Activated CD4-positive, alpha-beta T cell treated with anti-CD3 and anti-CD28 coated beads for 36 hours (primary cell): ENCODE results near the gene MYO1E. TPM values are rescaled to one million over a fixed set of nuclear protein-coding genes. Genes with fewer than 3 reads are reported as not detected.
"Not testable (repeated sequence)": the region's sequence is repeated elsewhere in the genome, so short reads cannot be mapped to it uniquely, and the experiment has no call there.

ENCODE experiments used
- ATAC-seq: fragments of 200-7000 bp; cut with Tn5 transposase; one replicate; pipeline ENCODE4 v1.10.0; 2021; ENCODE audit warnings: mild to moderate bottlenecking, moderate library complexity
- CTCF ChIA-PET: fragments of 350-600 bp; sonication (Branson Sonifier 250); formaldehyde crosslinking; loops from one replicate; lab custom pipeline; 2021; ENCODE audit warnings: antibody characterized with exemption; lab: Charles Lee
- POLR2A ChIA-PET: fragments of 350-600 bp; sonication (Branson Sonifier 250); formaldehyde crosslinking; loops from one replicate; lab custom pipeline; 2021; ENCODE audit warnings: antibody characterized with exemption, inconsistent platforms; lab: Charles Lee
- DNase-seq: peaks from one replicate; pipeline ENCODE4 v3.0.0-alpha.2; 2020
- H3K27ac Mint-ChIP-seq: one replicate; pipeline ENCODE4 v1.8.0; 2021; ENCODE audit warnings: mixed read lengths
- H3K27me3 Mint-ChIP-seq: one replicate; pipeline ENCODE4 v1.8.0; 2021; ENCODE audit warnings: mixed read lengths
- H3K36me3 Mint-ChIP-seq: one replicate; pipeline ENCODE4 v1.8.0; 2021; ENCODE audit warnings: low read depth, mixed read lengths
- H3K4me1 Mint-ChIP-seq: one replicate; pipeline ENCODE4 v1.8.0; 2021; ENCODE audit warnings: mixed read lengths
- H3K4me3 Mint-ChIP-seq: one replicate; pipeline ENCODE4 v1.8.0; 2021; ENCODE audit warnings: mild to moderate bottlenecking, moderate library complexity, mixed read lengths
- H3K9me3 Mint-ChIP-seq: one replicate; pipeline ENCODE4 v1.8.0; 2021; ENCODE audit warnings: low read depth, mixed read lengths
- intact Hi-C, 2 experiments: fragments of 100-400 bp; cut with DNase I in 1 of 2; cut with micrococcal nuclease in 1 of 2; formaldehyde crosslinking; loops; one replicate each; pipeline versions ENCODE4 v1.14.2 to v1.15.1; 2022 to 2024; cut with DNase I, micrococcal nuclease
- total RNA-seq, 2 experiments: library from RNA; stranded (reverse); gene quantifications; one replicate each; pipeline ENCODE4 v1.2.3, GENCODE V29; 2021

Gene MYO1E
- total RNA-seq, 2 experiments from 2014 or later = 8.0 to 12.6 TPM

DNA sequence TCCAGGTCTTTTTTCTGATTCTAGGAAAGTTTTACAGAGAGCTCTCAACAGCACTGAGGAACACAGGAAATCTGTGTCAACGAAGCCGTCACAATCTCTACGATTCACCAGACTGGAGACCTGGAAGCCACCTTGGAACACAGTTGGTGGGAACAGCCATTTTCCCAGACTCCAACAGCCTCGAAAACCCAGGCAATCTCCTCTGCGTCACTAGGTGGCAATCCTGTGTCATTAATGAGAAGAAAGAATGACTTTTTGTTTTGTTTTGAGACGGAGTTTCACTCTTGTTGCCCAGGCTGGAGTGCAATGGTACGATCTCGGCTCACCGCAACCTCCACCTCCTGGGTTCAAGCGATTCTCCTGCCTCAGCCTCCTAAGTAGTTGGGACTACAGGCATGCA, 228.1 kb downstream of the MYO1E start:
- POLR2A ChIA-PET, ATAC-seq, intact Hi-C loops: not testable (repeated sequence)

DNA sequence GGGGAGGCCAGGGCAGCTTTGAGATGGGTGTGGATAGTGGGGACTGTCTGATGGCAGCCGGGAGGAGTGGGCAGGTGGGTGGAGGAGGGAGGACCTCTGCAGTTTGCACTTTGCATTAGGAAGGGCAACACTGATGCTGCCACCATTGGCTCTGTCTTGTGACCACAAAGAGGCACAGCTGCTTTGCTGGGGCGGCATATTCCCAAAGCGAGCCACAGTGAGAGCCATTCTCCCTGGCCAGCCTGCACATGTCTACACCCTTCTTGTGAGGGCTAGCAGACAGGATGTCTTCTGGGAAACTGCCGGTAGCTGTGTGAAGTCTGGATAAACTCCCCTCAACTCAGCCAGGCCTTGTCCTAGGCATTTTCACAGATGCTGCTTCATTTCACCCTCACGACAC, 229.4 kb downstream of the MYO1E start:
- no peaks in the 10 kb centered on the region for H3K27me3 Mint-ChIP-seq
- ChIA-PET POLR2A (no interaction called here), CTCF (interaction anchor here (0.9 to 1.0 kb wide), 2 partner anchors 31 to 186 kb away, joined by 3 read pairs; no protein-coding TSS in a partner anchor)
- no peaks in the 10 kb centered on the region for H3K36me3 Mint-ChIP-seq
- DNase-seq (no peak), ATAC-seq (no peak)
- H3K4me1 Mint-ChIP-seq = peaks cover 10% of the 10 kb centered on the region
- intact Hi-C loops = no loop called here
- H3K9me3 Mint-ChIP-seq = no peaks in the 10 kb centered on the region
- H3K27ac Mint-ChIP-seq = no peak overlapping the region
- no peak overlapping the region for H3K4me3 Mint-ChIP-seq

More for the DNA sequence above, 228.1 kb downstream of the MYO1E start:
- not testable (repeated sequence) for H3K27ac Mint-ChIP-seq, H3K27me3 Mint-ChIP-seq, H3K36me3 Mint-ChIP-seq, H3K4me3 Mint-ChIP-seq, H3K9me3 Mint-ChIP-seq, H3K4me1 Mint-ChIP-seq
- CTCF ChIA-PET = interaction anchor here (1.1 kb wide), 1 partner anchor 20 kb away, joined by 4 read pairs; no protein-coding TSS in a partner anchor
- peak; percentile 9 for DNase-seq

GRCh38 chr15:59140422-59141226, 232.0 kb downstream of the MYO1E start:
- intact Hi-C loops = no loop called here
- POLR2A ChIA-PET = no interaction called here

DNA sequence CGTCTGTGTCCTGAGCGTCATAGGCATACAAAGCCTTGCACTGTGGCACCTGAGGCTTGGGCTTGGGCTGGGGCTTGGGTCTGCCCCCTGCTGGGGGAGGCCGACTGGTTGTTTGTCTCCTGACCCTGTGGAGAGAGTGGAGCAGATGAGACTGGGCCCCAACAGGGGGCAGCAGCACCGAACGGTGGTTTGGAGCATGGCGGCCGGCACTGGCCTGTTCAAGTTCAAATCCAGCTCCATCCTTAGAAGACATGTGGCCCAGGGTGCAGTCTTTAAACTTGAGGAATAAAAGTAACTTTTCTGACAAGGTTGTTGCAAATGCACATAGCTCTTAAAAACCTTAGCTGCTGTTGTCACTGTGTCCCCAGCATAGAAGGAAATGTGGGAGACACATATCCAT, 234.4 kb downstream of the MYO1E start:
- ChIA-PET POLR2A (no interaction called here), CTCF (interaction anchor here (0.7 to 1.2 kb wide), 5 partner anchors 24 to 386 kb away, joined by 3 to 4 read pairs (median 3); no protein-coding TSS in a partner anchor)
- DNase-seq (peak; percentile 76), ATAC-seq (peak; percentile 86)
- Mint-ChIP-seq H3K36me3 (no peaks in the 10 kb centered on the region), H3K4me3 (no peak overlapping the region), H3K27ac (peak overlapping the region; percentile 12), H3K27me3 (no peaks in the 10 kb centered on the region), H3K9me3 (no peaks in the 10 kb centered on the region), H3K4me1 (peaks cover 23% of the 10 kb centered on the region)
- intact Hi-C loops = loop anchor here (1.0 to 5.0 kb wide), 3 partner anchors 156 to 181 kb away; no protein-coding TSS in a partner anchor

More at GRCh38 chr15:59140422-59141226, 232.0 kb downstream of the MYO1E start:
- Mint-ChIP-seq H3K4me3 (no peak overlapping the region), H3K27me3 (no peaks in the 10 kb centered on the region), H3K9me3 (no peaks in the 10 kb centered on the region), H3K27ac (no peak overlapping the region), H3K36me3 (no peaks in the 10 kb centered on the region), H3K4me1 (peaks cover 23% of the 10 kb centered on the region)
- ATAC-seq (no peak), DNase-seq (no peak)
- CTCF ChIA-PET = no interaction called here

GRCh38 chr15:59137566-59137965, 235.1 kb downstream of the MYO1E start:
- DNase-seq (peak; percentile 40), ATAC-seq (peak; percentile 76)
- H3K27me3 Mint-ChIP-seq = no peaks in the 10 kb centered on the region
- H3K4me3 Mint-ChIP-seq = no peak overlapping the region
- peak overlapping the region; percentile 60 for H3K27ac Mint-ChIP-seq
- H3K36me3 Mint-ChIP-seq = no peaks in the 10 kb centered on the region
- intact Hi-C loops = loop anchor here in 1 of 2 experiments (5.0 kb wide), 1 partner anchor 155 kb away; no protein-coding TSS in a partner anchor
- no peaks in the 10 kb centered on the region for H3K9me3 Mint-ChIP-seq
- CTCF ChIA-PET = interaction anchor here (0.6 to 1.2 kb wide), 5 partner anchors 25 to 421 kb away, joined by 3 to 4 read pairs (median 3); no protein-coding TSS in a partner anchor
- POLR2A ChIA-PET = no interaction called here
- H3K4me1 Mint-ChIP-seq = peaks cover 23% of the 10 kb centered on the region

DNA sequence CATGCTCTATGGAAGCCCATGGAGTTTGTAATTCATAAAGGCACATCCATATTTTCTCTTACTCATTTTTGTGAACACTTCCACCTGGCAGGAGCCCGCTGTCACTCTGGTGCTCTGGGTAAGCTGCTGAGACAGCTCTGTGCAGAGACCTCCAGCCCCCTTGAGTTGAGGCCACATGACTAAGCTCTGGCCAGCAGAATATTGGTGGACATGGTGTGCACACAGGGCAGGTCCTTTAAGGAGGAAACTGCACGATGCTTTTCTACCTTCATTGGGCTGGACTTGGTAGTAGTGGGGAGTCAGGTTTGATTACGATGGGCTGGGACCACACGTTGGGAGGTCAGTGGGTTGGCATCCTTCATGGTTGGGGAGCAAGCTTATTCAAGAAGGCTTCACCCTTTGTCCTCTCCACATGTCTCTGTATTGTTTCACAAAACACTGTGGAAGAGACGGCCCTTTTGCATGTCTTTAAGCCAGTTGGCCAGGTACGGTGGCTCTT, 238.7 kb downstream of the MYO1E start:
- peaks cover 18% of the 10 kb centered on the region for H3K4me1 Mint-ChIP-seq
- no peak overlapping the region for H3K4me3 Mint-ChIP-seq
- H3K36me3 Mint-ChIP-seq = peaks cover 24% of the 10 kb centered on the region
- ATAC-seq = no peak
- CTCF ChIA-PET = no interaction called here
- peaks cover 8% of the 10 kb centered on the region for H3K9me3 Mint-ChIP-seq
- intact Hi-C loops = no loop called here
- no peak overlapping the region for H3K27ac Mint-ChIP-seq
- no peaks in the 10 kb centered on the region for H3K27me3 Mint-ChIP-seq
- DNase-seq = no peak
- POLR2A ChIA-PET = interaction anchor here (0.5 kb wide), 1 partner anchor 656 kb away, joined by 3 read pairs; no protein-coding TSS in a partner anchor

DNA sequence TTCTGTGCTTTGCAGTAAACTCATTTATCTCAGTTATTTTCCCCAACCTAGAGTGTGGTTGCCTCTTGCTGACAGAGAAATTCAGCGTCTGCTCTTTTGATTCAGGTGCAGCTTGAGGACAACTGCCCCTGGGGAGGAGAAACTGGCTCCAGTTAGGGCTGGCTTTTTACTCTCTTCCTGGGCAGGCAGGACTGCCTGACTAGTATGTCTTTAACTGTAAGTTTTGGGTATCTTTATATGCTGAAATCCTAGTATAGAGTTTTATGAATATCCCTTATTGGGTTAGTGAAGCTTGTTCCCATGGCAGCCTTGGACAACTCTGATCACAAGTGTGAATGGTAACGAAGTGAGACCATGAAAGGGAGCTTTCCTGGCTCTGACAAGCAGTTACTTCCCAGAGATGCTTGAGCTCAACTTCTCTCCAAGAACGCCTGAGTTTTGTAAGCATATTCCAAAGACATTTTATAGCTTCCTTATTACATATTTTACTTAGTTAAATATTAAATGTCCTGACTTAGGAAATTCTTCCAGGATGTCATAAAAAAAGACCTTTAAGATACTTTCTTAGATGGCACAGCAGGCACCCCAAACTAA, 240.6 kb downstream of the MYO1E start:
- CTCF ChIA-PET = no interaction called here
- intact Hi-C loops = no loop called here
- Mint-ChIP-seq H3K36me3 (peaks cover 38% of the 10 kb centered on the region), H3K4me3 (no peak overlapping the region), H3K27ac (no peak overlapping the region), H3K27me3 (no peaks in the 10 kb centered on the region), H3K4me1 (peaks cover under 1% of the 10 kb centered on the region), H3K9me3 (peaks cover 8% of the 10 kb centered on the region)
- DNase-seq = no peak
- ATAC-seq = no peak
- POLR2A ChIA-PET = no interaction called here

GRCh38 chr15:59131456-59131855, 241.2 kb downstream of the MYO1E start:
- H3K36me3 Mint-ChIP-seq = peaks cover 40% of the 10 kb centered on the region
- no peak overlapping the region for H3K27ac Mint-ChIP-seq
- CTCF ChIA-PET = no interaction called here
- ATAC-seq = no peak
- DNase-seq = no peak
- no peaks in the 10 kb centered on the region for H3K4me1 Mint-ChIP-seq
- peaks cover 8% of the 10 kb centered on the region for H3K9me3 Mint-ChIP-seq
- no peaks in the 10 kb centered on the region for H3K27me3 Mint-ChIP-seq
- POLR2A ChIA-PET = no interaction called here
- intact Hi-C loops = no loop called here
- no peak overlapping the region for H3K4me3 Mint-ChIP-seq

DNA sequence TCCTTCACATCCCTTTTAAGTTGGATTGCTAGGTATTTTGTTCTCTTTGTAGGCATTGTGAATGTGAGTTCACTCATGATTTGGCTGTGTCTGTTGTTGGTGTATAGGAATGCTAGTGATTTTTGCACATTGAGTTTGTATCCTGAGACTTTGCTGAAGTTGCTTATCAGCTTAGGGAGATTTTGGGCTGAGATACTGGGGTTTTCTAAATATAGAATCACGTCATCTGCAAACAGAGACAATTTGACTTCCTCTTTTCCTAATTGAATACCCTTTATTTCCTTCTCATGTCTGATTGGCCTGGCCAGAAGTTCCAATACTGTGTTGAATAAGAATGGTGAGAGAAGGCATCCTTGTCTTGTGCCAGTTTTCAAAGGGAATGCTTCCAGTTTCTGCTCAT, 245.4 kb downstream of the MYO1E start:
- POLR2A ChIA-PET, H3K4me3 Mint-ChIP-seq, H3K27me3 Mint-ChIP-seq, intact Hi-C loops, CTCF ChIA-PET, H3K4me1 Mint-ChIP-seq, H3K27ac Mint-ChIP-seq, H3K9me3 Mint-ChIP-seq, ATAC-seq, DNase-seq: not testable (repeated sequence)
- peaks cover 67% of the 10 kb centered on the region for H3K36me3 Mint-ChIP-seq

- H3K27ac Mint-ChIP-seq, H3K4me3 Mint-ChIP-seq, DNase-seq, H3K27me3 Mint-ChIP-seq, intact Hi-C loops, ATAC-seq, H3K9me3 Mint-ChIP-seq, H3K4me1 Mint-ChIP-seq: not testable (repeated sequence)
- POLR2A ChIA-PET = interaction anchor here (0.6 kb wide), 1 partner anchor 19 kb away, joined by 5 read pairs; no protein-coding TSS in a partner anchor
- peaks cover 61% of the 10 kb centered on the region for H3K36me3 Mint-ChIP-seq
- CTCF ChIA-PET = interaction anchor here (0.8 kb wide), 1 partner anchor 169 kb away, joined by 3 read pairs; no protein-coding TSS in a partner anchor
These were observed 247.0 kb downstream of the MYO1E start for GRCh38 chr15:59125683-59126082.

GRCh38 chr15:59124261-59124660, 248.4 kb downstream of the MYO1E start:
- intact Hi-C loops = no loop called here
- Mint-ChIP-seq H3K36me3 (peaks cover 50% of the 10 kb centered on the region), H3K27ac (no peak overlapping the region), H3K9me3 (peaks cover under 1% of the 10 kb centered on the region), H3K4me1 (no peaks in the 10 kb centered on the region), H3K4me3 (no peak overlapping the region), H3K27me3 (no peaks in the 10 kb centered on the region)
- ChIA-PET POLR2A (no interaction called here), CTCF (interaction anchor here (1.0 kb wide), 1 partner anchor 20 kb away, joined by 4 read pairs; no protein-coding TSS in a partner anchor)
- DNase-seq = no peak
- no peak for ATAC-seq
